MCF 10A (cell line): Measurements from ENCODE around the gene ZBTB49. TPM values are rescaled to one million over a fixed set of nuclear protein-coding genes. Genes with fewer than 3 reads are reported as not detected.
A peak's percentile ranks its signal among the peaks of the same experiment; 100 is the strongest.

Experiments
- BruUV-seq: library from RNA; stranded (reverse); fragments of 400-500 nt; replicated peaks from 2 replicates; lab custom pipeline; 2021; lab: Mats Ljungman, UMichigan
- CTCF ChIA-PET: fragments of 300-600 bp; sonication (Branson Sonifier 250); formaldehyde crosslinking; extraction: SDS; loops from one replicate; lab custom pipeline; 2021; ENCODE audit warnings: antibody characterized with exemption, inconsistent platforms; lab: Yijun Ruan, JAX
- POLR2A ChIA-PET: fragments of 300-600, 350-650 bp; sonication (Branson Sonifier 250); formaldehyde crosslinking; extraction: SDS; loops from one replicate; lab custom pipeline; 2020; ENCODE audit warnings: antibody characterized with exemption, inconsistent platforms; lab: Yijun Ruan, JAX
- DNase-seq: peaks from one replicate; pipeline ENCODE4 v3.0.0-alpha.2; 2018; ENCODE audit not compliant: unreplicated experiment
- H3K27ac Mint-ChIP-seq: one replicate; pipeline ENCODE4 v1.8.0; 2022; ENCODE audit warnings: mild to moderate bottlenecking, low read depth, mixed read lengths; ENCODE audit not compliant: unreplicated experiment
- H3K27me3 Mint-ChIP-seq: one replicate; pipeline ENCODE4 v1.8.0; 2022; ENCODE audit warnings: mixed read lengths; ENCODE audit not compliant: insufficient read depth, unreplicated experiment
- H3K36me3 Mint-ChIP-seq: one replicate; pipeline ENCODE4 v1.8.0; 2022; ENCODE audit warnings: mild to moderate bottlenecking, moderate library complexity, mixed read lengths; ENCODE audit not compliant: insufficient read depth, unreplicated experiment
- H3K4me1 Mint-ChIP-seq: one replicate; pipeline ENCODE4 v1.8.0; 2022; ENCODE audit warnings: mixed read lengths; ENCODE audit not compliant: insufficient read depth, unreplicated experiment
- H3K4me3 Mint-ChIP-seq: one replicate; pipeline ENCODE4 v1.8.0; 2022; ENCODE audit warnings: mild to moderate bottlenecking, moderate library complexity, mixed read lengths; ENCODE audit not compliant: unreplicated experiment
- H3K9me3 Mint-ChIP-seq: one replicate; pipeline ENCODE4 v1.8.0; 2022; ENCODE audit warnings: mixed read lengths; ENCODE audit not compliant: unreplicated experiment
- CTCF ChIP-seq: fragments of 200-600 bp; IDR thresholded peaks from one replicate; pipeline ENCODE4 v1.8.0; 2022; ENCODE audit warnings: antibody characterized with exemption, mild to moderate bottlenecking; ENCODE audit not compliant: unreplicated experiment
- intact Hi-C: fragments of 100-400 bp; cut with micrococcal nuclease; formaldehyde crosslinking; loops from 2 replicates; pipeline ENCODE4 v1.14.1; 2022
- total RNA-seq: library from RNA; stranded (reverse); gene quantifications from 2 replicates; pipeline ENCODE4 v1.2.3, GENCODE V29; 2022

ZBTB49 gene
- total RNA-seq, 1 experiment from 2014 or later: 5.9 TPM

GRCh38 chr4:4259484-4260100 is 30.5 kb upstream of the ZBTB49 start:
- H3K4me3 Mint-ChIP-seq: no peak overlapping the region
- no peak overlapping the region for H3K27ac Mint-ChIP-seq

GRCh38 chr4:4260185-4260751 is 29.8 kb upstream of the ZBTB49 start:
- Mint-ChIP-seq H3K36me3 (no peaks in the 10 kb centered on the region), H3K4me3 (no peak overlapping the region), H3K4me1 (no peaks in the 10 kb centered on the region), H3K9me3 (no peaks in the 10 kb centered on the region), H3K27ac (no peak overlapping the region), H3K27me3 (no peaks in the 10 kb centered on the region)
- CTCF ChIA-PET: interaction anchor here (0.5 to 2.5 kb wide), 10 partner anchors 8 to 721 kb away, joined by 3 to 11 read pairs (median 4); no protein-coding TSS in a partner anchor
- intact Hi-C loops: loop anchor here (1.0 kb wide), 2 partner anchors 75 to 170 kb away; no protein-coding TSS in a partner anchor
- no TSS peak for BruUV-seq
- peak; percentile 65 for TF ChIP-seq CTCF
- POLR2A ChIA-PET: interaction anchor here (1.0 kb wide), 1 partner anchor 12 kb away, joined by 4 read pairs; the partner anchor contains the start of gene TMEM128
- DNase-seq: peak; percentile 67

More at GRCh38 chr4:4259484-4260100, 30.5 kb upstream of the ZBTB49 start:
- Mint-ChIP-seq H3K27me3 (no peaks in the 10 kb centered on the region), H3K36me3 (no peaks in the 10 kb centered on the region), H3K4me1 (no peaks in the 10 kb centered on the region), H3K9me3 (no peaks in the 10 kb centered on the region)
- TF ChIP-seq CTCF: no peak
- intact Hi-C loops: loop anchor here (1.0 kb wide), 2 partner anchors 76 to 171 kb away; no protein-coding TSS in a partner anchor
- no peak for DNase-seq
- ChIA-PET POLR2A (interaction anchor here (0.6 to 1.0 kb wide), 4 partner anchors 11 to 1847 kb away, joined by 3 to 4 read pairs (median 4); partner anchors contain the start of gene TMEM128), CTCF (interaction anchor here (0.5 to 2.5 kb wide), 13 partner anchors 8 to 1675 kb away, joined by 3 to 11 read pairs (median 4); no protein-coding TSS in a partner anchor)
- no TSS peak for BruUV-seq

- Mint-ChIP-seq H3K27me3 (no peaks in the 10 kb centered on the region), H3K27ac (peak overlapping the region; percentile 96), H3K4me1 (peaks cover 48% of the 10 kb centered on the region), H3K9me3 (no peaks in the 10 kb centered on the region), H3K4me3 (peak overlapping the region; percentile 29), H3K36me3 (peaks cover 6% of the 10 kb centered on the region)
- BruUV-seq: no TSS peak
- intact Hi-C loops: no loop called here
- no peak for TF ChIP-seq CTCF
- peak; percentile 65 for DNase-seq
- ChIA-PET POLR2A (interaction anchor here (0.9 to 4.0 kb wide), 3 partner anchors 12 to 22 kb away, joined by 8 to 33 read pairs (median 11); partner anchors contain the start of genes LYAR, TMEM128 and ZBTB49), CTCF (interaction anchor here (0.6 to 2.9 kb wide), 7 partner anchors 8 to 160 kb away, joined by 3 to 20 read pairs (median 3); partner anchors contain the start of gene TMEM128)
Observed at GRCh38 chr4:4267981-4268380, 22.1 kb upstream of the ZBTB49 start.

- peaks cover 53% of the 10 kb centered on the region for H3K4me1 Mint-ChIP-seq
- H3K9me3 Mint-ChIP-seq: no peaks in the 10 kb centered on the region
- no peak for TF ChIP-seq CTCF
- H3K27me3 Mint-ChIP-seq: no peaks in the 10 kb centered on the region
- peak overlapping the region; percentile 96 for H3K27ac Mint-ChIP-seq
- H3K36me3 Mint-ChIP-seq: peaks cover 10% of the 10 kb centered on the region
- H3K4me3 Mint-ChIP-seq: no peak overlapping the region
- no TSS peak for BruUV-seq
- no peak for DNase-seq
- POLR2A ChIA-PET: interaction anchor here (2.9 to 4.0 kb wide), 2 partner anchors 21 to 22 kb away, joined by 11 to 33 read pairs; partner anchors contain the start of genes LYAR, TMEM128 and ZBTB49
- CTCF ChIA-PET: interaction anchor here (0.9 to 2.9 kb wide), 5 partner anchors 9 to 67 kb away, joined by 3 to 20 read pairs (median 4); partner anchors contain the start of gene TMEM128
- intact Hi-C loops: no loop called here
Observed at GRCh38 chr4:4268776-4269175, 21.3 kb upstream of the ZBTB49 start.
